Nephron (organoid): ENCODE measurements around the gene GTF3C1.

Experiments
- H3K27ac Mint-ChIP-seq, 3 experiments: 2 replicates each; pipeline ENCODE4 v1.8.0; 2020; ENCODE audit warnings: mixed read lengths in 3 of 3, mild to moderate bottlenecking in 2 of 3, moderate library complexity in 1 of 3
- H3K27me3 Mint-ChIP-seq: 2 replicates; pipeline ENCODE4 v1.8.0; 2021; ENCODE audit warnings: low read depth, mild to moderate bottlenecking, moderate library complexity, mixed read lengths
- H3K36me3 Mint-ChIP-seq: 2 replicates; pipeline ENCODE4 v1.8.0; 2020; ENCODE audit warnings: low read depth, mixed read lengths
- H3K4me1 Mint-ChIP-seq: 2 replicates; pipeline ENCODE4 v1.8.0; 2020; ENCODE audit warnings: mixed read lengths
- H3K4me3 Mint-ChIP-seq, 3 experiments: 2 replicates each; pipeline ENCODE4 v1.8.0; 2020; ENCODE audit warnings: mild to moderate bottlenecking in 3 of 3, mixed read lengths in 3 of 3, moderate library complexity in 2 of 3
- H3K9me3 Mint-ChIP-seq: 2 replicates; pipeline ENCODE4 v1.8.0; 2020; ENCODE audit warnings: mixed read lengths
- CTCF ChIP-seq, 3 experiments: fragments of 200-600 bp; sonication (generic); IDR thresholded peaks; one replicate each; pipeline ENCODE4 v1.5.0; 2021; ENCODE audit warnings: antibody characterized with exemption in 3 of 3; ENCODE audit not compliant: unreplicated experiment in 3 of 3

Gene GTF3C1

GRCh38 chr16:27547851-27548250 is 1.9 kb downstream of the GTF3C1 start:
- TF ChIP-seq CTCF (IDR thresholded peaks at IDR 0.05; ENCODE audit: unreplicated experiment in 3 of 3) = no peak
- H3K27ac Mint-ChIP-seq = peak overlapping the region in 1 of 3 experiments; percentile 96
- H3K36me3 Mint-ChIP-seq = peaks cover 32% of the 10 kb centered on the region
- H3K4me1 Mint-ChIP-seq = peaks cover 46% of the 10 kb centered on the region
- H3K9me3 Mint-ChIP-seq = no peaks in the 10 kb centered on the region
- H3K4me3 Mint-ChIP-seq = peak overlapping the region; percentile 96 to 97 (median 96)
- no peaks in the 10 kb centered on the region for H3K27me3 Mint-ChIP-seq

GRCh38 chr16:27547134-27547533 is 2.6 kb downstream of the GTF3C1 start:
- Mint-ChIP-seq H3K9me3 (no peaks in the 10 kb centered on the region), H3K36me3 (peaks cover 37% of the 10 kb centered on the region), H3K4me3 (peak overlapping the region; percentile 78 to 96 (median 96)), H3K27me3 (no peaks in the 10 kb centered on the region), H3K27ac (peak overlapping the region; percentile 82 to 96 (median 83)), H3K4me1 (peaks cover 46% of the 10 kb centered on the region)
- TF ChIP-seq CTCF (IDR thresholded peaks at IDR 0.05; ENCODE audit: unreplicated experiment in 3 of 3) = no peak

DNA sequence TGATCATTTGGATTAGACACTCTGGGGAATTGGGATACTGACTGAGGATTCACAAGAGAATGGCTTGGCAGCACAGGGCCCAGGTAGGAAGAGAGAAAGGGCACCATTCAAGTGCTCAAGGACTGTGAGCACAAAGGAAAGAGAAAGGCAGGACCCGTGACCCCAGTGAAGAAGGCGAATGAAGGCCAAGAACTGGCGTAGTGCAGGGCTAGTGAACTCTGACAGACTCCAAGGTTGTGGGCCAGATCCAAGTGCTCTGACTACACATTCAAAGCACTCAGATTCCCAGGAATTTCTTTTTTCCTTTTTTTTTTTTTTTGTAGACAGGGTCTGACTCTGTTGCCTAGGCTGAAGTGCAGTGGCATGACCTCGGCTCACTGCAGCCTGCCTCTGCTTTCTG is 5.0 kb downstream of the GTF3C1 start:
- no peaks in the 10 kb centered on the region for H3K27me3 Mint-ChIP-seq
- H3K27ac Mint-ChIP-seq = peak overlapping the region in 1 of 3 experiments; percentile 45
- peak overlapping the region in 1 of 3 experiments; percentile 37 for H3K4me3 Mint-ChIP-seq
- no peak for TF ChIP-seq CTCF (IDR thresholded peaks at IDR 0.05; ENCODE audit: unreplicated experiment in 3 of 3)
- H3K36me3 Mint-ChIP-seq = peaks cover 62% of the 10 kb centered on the region
- H3K9me3 Mint-ChIP-seq = no peaks in the 10 kb centered on the region
- H3K4me1 Mint-ChIP-seq = peaks cover 35% of the 10 kb centered on the region

DNA sequence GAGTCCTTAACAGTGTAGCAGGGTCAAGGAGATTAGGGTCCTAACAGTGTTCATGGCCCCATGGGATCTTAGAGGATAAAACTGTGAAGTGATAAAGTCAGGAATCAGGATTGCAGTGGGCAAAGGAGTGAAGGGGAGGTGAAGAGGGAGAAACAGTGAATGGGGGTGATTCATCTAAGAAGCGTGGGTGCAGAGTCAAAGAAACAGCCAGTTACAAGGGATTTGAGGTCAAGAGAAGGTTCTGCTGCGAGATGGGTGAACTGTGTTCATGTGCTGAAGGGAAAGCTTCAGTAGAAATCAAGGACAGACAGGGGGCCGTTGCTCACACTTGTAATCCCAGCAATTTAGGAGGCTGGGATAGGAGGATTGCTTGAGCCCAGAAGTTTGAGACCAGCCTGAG is 5.9 kb downstream of the GTF3C1 start:
- peaks cover 70% of the 10 kb centered on the region for H3K36me3 Mint-ChIP-seq
- TF ChIP-seq CTCF (IDR thresholded peaks at IDR 0.05; ENCODE audit: unreplicated experiment in 3 of 3) = no peak
- no peaks in the 10 kb centered on the region for H3K27me3 Mint-ChIP-seq
- peak overlapping the region in 1 of 3 experiments; percentile 2 for H3K27ac Mint-ChIP-seq
- no peaks in the 10 kb centered on the region for H3K9me3 Mint-ChIP-seq
- H3K4me3 Mint-ChIP-seq = no peak overlapping the region
- H3K4me1 Mint-ChIP-seq = peaks cover 30% of the 10 kb centered on the region

DNA sequence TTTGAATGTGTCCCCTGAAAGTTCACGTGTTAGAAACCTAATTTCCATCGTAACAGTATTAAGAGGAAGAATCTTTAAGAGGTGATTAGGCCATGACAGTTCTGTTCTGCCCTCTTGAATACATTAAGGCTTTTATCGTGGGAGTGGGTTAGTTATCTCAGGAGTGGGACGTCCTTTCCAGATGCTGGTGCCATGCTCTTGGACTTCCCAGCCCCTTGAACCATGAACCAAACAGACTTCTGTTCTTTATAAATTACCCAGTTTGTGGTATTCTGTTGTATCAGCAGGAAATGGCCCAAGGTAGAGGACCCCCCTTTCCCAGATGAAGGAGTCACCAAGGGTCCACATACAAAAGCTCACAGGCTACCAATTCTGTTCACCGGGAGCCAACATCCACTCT is 10.1 kb downstream of the GTF3C1 start:
- peaks cover 87% of the 10 kb centered on the region for H3K36me3 Mint-ChIP-seq
- no peak overlapping the region for H3K27ac Mint-ChIP-seq
- H3K4me3 Mint-ChIP-seq = no peak overlapping the region
- no peaks in the 10 kb centered on the region for H3K9me3 Mint-ChIP-seq
- peaks cover 6% of the 10 kb centered on the region for H3K4me1 Mint-ChIP-seq
- TF ChIP-seq CTCF (IDR thresholded peaks at IDR 0.05; ENCODE audit: unreplicated experiment in 3 of 3) = no peak
- no peaks in the 10 kb centered on the region for H3K27me3 Mint-ChIP-seq

DNA sequence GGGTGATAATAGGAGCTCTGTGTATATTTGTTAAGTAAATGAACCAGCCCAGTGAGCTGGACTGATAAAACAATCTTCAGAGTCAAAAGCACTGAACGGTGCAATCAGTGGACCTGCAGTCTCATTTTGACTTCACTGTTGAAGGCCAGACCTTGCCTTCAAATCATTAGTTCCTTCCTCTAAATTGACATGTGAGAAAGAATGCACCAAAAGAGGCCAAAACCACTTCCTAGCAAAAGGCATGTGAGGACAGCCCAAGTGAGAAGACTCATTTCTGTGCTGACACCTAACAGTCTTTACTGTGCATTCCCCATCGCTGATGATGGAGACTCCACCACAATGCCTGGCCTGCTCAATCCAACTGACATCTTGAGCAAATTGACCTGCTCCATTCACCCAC is 10.6 kb downstream of the GTF3C1 start:
- no peak overlapping the region for H3K4me3 Mint-ChIP-seq

More for the DNA sequence above, 10.6 kb downstream of the GTF3C1 start:
- no peaks in the 10 kb centered on the region for H3K27me3 Mint-ChIP-seq
- no peaks in the 10 kb centered on the region for H3K9me3 Mint-ChIP-seq
- peaks cover 6% of the 10 kb centered on the region for H3K4me1 Mint-ChIP-seq
- H3K27ac Mint-ChIP-seq = no peak overlapping the region
- H3K36me3 Mint-ChIP-seq = peaks cover 87% of the 10 kb centered on the region
- no peak for TF ChIP-seq CTCF (IDR thresholded peaks at IDR 0.05; ENCODE audit: unreplicated experiment in 3 of 3)
